ENCODE results near the gene PAFAH2. TPM values are rescaled to one million over a fixed set of nuclear protein-coding genes. Genes with fewer than 3 reads are reported as not detected.

The PAFAH2 gene
- total and polyA plus RNA-seq, 2 of the 13 experiments (the other 11 are each of a cell fraction or from before 2014, with no cell fraction given): 6.9 to 9.4 TPM

DNA sequence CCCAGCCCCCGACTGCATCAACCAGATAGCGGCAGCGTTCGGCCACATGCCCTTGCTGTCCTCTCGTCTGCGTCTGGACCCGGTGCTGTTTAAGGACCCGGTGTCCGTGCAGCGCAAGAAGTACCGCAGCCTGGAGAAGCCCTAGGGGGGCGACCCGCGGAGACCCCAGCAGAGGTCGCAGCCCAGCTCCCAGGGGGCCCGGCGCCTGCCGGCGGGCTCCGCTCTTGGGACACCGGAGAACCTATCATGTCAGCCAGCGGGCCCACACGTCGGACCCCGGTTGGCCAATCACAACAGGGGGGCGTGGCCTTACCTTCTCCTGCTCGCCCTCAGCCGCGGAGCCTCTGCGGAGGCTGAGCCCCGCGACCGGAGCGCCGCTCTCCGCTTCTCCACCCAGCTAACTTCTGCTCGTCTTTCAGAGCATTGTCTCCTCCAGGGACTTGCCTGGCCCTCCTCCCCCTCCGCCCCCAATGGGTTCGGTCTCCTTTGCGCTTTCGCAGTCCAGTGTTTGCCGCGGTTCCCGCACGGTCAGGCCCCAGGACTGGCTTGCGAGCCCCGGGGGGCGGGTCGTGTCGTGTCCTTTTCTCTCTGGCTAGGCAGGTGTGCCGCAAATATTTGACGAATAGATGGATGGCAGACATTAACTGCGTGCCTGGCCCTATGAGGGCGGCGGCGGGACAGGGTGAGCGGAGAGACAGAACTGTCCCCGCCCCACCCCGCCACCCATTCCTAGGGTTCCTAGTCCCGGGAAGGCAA is 37.5 kb upstream of the PAFAH2 start (continued):
- TF ChIP-seq, protein P1, sequence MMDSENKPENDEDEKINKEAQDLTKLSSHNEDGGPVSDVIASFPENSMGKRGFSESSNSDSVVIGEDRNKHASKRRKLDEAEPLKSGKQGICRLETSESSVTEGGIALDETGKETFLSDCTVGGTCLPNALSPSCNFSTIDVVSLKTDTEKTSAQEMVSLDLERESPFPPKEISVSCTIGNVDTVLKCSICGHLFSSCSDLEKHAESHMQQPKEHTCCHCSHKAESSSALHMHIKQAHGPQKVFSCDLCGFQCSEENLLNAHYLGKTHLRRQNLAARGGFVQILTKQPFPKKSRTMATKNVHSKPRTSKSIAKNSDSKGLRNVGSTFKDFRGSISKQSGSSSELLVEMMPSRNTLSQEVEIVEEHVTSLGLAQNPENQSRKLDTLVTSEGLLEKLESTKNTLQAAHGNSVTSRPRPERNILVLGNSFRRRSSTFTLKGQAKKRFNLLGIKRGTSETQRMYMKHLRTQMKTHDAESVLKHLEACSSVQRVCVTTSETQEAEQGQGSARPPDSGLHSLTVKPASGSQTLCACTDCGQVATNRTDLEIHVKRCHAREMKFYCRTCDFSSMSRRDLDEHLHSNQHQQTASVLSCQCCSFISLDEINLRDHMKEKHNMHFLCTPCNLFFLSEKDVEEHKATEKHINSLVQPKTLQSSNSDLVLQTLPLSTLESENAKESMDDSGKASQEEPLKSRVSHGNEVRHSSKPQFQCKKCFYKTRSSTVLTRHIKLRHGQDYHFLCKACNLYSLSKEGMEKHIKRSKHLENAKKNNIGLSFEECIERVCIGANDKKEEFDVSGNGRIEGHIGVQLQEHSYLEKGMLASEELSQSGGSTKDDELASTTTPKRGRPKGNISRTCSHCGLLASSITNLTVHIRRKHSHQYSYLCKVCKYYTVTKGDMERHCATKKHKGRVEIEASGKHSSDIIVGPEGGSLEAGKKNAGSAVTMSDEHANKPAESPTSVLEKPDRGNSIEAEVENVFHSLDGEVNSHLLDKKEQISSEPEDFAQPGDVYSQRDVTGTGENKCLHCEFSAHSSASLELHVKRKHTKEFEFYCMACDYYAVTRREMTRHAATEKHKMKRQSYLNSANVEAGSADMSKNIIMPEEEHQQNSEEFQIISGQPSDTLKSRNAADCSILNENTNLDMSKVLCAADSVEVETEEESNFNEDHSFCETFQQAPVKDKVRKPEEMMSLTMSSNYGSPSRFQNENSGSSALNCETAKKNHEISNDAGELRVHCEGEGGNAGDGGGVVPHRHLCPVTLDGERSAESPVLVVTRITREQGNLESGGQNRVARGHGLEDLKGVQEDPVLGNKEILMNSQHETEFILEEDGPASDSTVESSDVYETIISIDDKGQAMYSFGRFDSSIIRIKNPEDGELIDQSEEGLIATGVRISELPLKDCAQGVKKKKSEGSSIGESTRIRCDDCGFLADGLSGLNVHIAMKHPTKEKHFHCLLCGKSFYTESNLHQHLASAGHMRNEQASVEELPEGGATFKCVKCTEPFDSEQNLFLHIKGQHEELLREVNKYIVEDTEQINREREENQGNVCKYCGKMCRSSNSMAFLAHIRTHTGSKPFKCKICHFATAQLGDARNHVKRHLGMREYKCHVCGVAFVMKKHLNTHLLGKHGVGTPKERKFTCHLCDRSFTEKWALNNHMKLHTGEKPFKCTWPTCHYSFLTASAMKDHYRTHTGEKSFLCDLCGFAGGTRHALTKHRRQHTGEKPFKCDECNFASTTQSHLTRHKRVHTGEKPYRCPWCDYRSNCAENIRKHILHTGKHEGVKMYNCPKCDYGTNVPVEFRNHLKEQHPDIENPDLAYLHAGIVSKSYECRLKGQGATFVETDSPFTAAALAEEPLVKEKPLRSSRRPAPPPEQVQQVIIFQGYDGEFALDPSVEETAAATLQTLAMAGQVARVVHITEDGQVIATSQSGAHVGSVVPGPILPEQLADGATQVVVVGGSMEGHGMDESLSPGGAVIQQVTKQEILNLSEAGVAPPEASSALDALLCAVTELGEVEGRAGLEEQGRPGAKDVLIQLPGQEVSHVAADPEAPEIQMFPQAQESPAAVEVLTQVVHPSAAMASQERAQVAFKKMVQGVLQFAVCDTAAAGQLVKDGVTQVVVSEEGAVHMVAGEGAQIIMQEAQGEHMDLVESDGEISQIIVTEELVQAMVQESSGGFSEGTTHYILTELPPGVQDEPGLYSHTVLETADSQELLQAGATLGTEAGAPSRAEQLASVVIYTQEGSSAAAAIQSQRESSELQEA (CRISPR knock-in tag; IDR thresholded peaks at IDR 0.05; ENCODE audit: not compliant biosample characterization): no peak
- no peak for TF ChIP-seq MBNL3 (CRISPR knock-in tag; conservative IDR thresholded peaks at IDR 0.05)
- no peak for TF ChIP-seq ISL2 (CRISPR knock-in tag; IDR thresholded peaks at IDR 0.05)
- peak; percentile 63; the same call in 1 of the 2 replicates for TF ChIP-seq RFX5 (IDR thresholded peaks at IDR 0.05; ENCODE audit: low read depth, low read length)
- peak; percentile 69; the same call in 1 of the 2 replicates for TF ChIP-seq ARNTL (CRISPR knock-in tag; IDR thresholded peaks at IDR 0.05)
- TF ChIP-seq ERF (CRISPR knock-in tag; IDR thresholded peaks at IDR 0.05): peak; percentile 15; the same call in 1 of the 2 replicates
- no peak for TF ChIP-seq TEAD3 (CRISPR knock-in tag; optimal IDR thresholded peaks at IDR 0.05; ENCODE audit: borderline replicate concordance)
- no peak for TF ChIP-seq ZC3H13 (CRISPR knock-in tag; IDR thresholded peaks at IDR 0.05)
- TF ChIP-seq DPF2 (CRISPR knock-in tag; IDR thresholded peaks at IDR 0.05; ENCODE audit: borderline replicate concordance, low read depth): no peak
- TF ChIP-seq SIX4 (CRISPR knock-in tag; IDR thresholded peaks at IDR 0.05): no peak
- TF ChIP-seq, protein P2, sequence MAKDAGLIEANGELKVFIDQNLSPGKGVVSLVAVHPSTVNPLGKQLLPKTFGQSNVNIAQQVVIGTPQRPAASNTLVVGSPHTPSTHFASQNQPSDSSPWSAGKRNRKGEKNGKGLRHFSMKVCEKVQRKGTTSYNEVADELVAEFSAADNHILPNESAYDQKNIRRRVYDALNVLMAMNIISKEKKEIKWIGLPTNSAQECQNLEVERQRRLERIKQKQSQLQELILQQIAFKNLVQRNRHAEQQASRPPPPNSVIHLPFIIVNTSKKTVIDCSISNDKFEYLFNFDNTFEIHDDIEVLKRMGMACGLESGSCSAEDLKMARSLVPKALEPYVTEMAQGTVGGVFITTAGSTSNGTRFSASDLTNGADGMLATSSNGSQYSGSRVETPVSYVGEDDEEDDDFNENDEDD (CRISPR knock-in tag; IDR thresholded peaks at IDR 0.05; ENCODE audit: borderline replicate concordance): 0 out of 2 replicates have a peak, but pooled peaks have one; percentile 24
- no peak for TF ChIP-seq ZSCAN9 (CRISPR knock-in tag; IDR thresholded peaks at IDR 0.05; ENCODE audit: borderline replicate concordance)
- TF ChIP-seq NR3C1 (CRISPR knock-in tag; IDR thresholded peaks at IDR 0.05): 0 out of 2 replicates have a peak, but pooled peaks have one; percentile 40
- TF ChIP-seq TAF15 (IDR thresholded peaks at IDR 0.05; ENCODE audit: low read depth, low read length, poor library complexity, severe bottlenecking): no peak
- TF ChIP-seq, protein P3, sequence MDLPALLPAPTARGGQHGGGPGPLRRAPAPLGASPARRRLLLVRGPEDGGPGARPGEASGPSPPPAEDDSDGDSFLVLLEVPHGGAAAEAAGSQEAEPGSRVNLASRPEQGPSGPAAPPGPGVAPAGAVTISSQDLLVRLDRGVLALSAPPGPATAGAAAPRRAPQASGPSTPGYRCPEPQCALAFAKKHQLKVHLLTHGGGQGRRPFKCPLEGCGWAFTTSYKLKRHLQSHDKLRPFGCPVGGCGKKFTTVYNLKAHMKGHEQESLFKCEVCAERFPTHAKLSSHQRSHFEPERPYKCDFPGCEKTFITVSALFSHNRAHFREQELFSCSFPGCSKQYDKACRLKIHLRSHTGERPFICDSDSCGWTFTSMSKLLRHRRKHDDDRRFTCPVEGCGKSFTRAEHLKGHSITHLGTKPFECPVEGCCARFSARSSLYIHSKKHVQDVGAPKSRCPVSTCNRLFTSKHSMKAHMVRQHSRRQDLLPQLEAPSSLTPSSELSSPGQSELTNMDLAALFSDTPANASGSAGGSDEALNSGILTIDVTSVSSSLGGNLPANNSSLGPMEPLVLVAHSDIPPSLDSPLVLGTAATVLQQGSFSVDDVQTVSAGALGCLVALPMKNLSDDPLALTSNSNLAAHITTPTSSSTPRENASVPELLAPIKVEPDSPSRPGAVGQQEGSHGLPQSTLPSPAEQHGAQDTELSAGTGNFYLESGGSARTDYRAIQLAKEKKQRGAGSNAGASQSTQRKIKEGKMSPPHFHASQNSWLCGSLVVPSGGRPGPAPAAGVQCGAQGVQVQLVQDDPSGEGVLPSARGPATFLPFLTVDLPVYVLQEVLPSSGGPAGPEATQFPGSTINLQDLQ (CRISPR knock-in tag; IDR thresholded peaks at IDR 0.05): no peak
- TF ChIP-seq IKZF4 (CRISPR knock-in tag; IDR thresholded peaks at IDR 0.05; ENCODE audit: borderline replicate concordance, low read depth, not compliant biosample characterization): no peak
- TF ChIP-seq HNRNPH1 (optimal IDR thresholded peaks at IDR 0.05; ENCODE audit: low read depth, low read length): no peak
- no peak for TF ChIP-seq NRL (CRISPR knock-in tag; IDR thresholded peaks at IDR 0.05; ENCODE audit: borderline replicate concordance)
